COLO829 (cell line): Measurements from ENCODE around the gene NEGR1.

ENCODE experiments used
- DNase-seq: peaks from one replicate; pipeline ENCODE4 v3.0.0; 2012; ENCODE audit warnings: low spot score

Gene NEGR1

DNA sequence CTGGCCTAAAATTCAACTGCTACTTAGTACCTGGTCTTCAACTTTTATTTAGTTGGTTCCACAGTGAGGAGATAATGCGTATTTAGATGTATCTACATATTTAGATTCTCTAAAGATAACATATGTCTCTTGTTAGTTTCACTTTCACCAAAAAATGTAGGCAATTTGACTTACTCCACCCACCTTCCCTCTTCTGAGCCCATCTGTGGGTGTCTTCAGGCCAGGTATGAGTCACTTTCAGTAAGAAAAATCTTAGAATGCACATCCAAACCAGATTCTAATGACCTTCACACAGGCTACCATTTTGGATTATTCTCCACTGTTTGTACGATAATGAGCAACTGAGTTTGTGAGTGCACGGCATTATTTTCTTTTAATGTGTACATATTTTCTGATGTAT, 501.7 kb downstream of the NEGR1 start:
- no peak for DNase-seq

DNA sequence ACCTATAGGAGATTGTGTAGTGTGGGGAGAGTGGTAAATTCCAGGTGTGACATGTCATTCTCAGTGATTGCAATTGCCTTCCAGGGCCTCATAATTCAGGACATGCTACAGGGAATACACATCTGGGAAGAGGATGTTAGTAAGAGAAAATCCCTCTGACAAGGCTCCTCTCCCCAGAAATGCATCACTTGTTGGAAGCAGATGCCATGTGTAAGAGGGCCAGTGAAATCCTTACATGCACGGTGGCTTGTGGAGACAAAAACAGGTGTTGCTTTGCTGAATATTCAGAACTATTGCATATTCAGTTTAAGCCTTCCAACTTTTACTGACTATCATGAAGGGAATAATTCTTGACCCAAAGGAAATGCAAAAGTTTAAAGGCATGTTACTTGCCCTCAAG, 503.4 kb downstream of the NEGR1 start:
- DNase-seq, result no peak

DNA sequence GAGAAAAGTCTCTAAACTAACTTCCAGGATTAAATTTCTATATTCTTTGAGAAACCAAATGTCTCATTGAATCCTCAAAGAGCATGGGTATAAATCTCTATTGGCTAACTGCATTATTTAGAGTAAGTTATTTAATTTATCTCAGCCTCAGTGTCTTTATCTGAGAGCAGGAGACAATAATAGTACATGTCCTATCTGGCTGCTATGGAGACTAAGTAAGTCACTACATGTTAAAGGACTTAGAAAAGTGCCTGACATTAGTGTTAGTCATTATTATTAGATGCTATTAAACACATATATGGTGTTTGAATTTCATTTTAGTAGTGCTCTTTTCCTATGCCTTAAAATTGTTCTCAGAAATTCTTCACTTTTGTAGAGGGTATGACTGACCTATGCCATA, 505.2 kb downstream of the NEGR1 start:
- DNase-seq, result no peak

DNA sequence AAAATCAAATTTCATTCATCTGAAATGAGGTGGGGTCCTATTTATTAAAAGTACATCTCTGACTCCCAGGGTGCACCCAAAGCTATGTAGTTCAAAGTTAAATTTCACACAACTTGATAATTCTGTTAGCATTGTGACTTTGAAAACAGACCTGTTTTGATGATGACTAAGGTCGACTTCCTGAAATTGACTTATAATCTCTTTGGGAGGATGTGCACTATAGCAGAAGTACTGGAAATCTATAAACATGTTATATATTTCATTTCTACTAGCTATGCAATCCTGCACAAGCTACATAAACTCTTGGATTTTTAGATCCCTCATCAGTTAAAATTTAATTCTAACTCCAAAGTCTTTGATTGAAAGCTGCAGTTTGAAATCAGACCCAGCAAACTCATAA, 507.6 kb downstream of the NEGR1 start:
- DNase-seq, result no peak

DNA sequence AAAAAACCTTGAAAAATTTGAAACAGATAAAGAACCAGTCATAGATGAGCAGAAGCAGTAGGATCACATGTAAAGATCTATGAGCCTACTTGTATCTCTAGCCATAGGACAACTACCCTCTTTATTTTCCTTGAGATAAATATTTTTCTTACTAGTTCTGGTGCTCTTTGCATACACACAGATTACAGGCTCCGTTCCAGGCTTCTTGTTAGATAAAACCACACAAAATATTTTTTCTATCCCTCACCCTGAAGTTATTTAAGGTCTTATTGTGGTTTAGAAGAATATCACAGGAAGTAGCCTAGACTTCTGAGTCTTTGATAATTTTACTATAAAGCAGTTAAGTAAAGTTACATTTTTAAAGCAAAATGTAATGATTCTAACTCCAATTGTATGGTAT, 512.2 kb downstream of the NEGR1 start:
- peak; percentile 4 for DNase-seq

DNA sequence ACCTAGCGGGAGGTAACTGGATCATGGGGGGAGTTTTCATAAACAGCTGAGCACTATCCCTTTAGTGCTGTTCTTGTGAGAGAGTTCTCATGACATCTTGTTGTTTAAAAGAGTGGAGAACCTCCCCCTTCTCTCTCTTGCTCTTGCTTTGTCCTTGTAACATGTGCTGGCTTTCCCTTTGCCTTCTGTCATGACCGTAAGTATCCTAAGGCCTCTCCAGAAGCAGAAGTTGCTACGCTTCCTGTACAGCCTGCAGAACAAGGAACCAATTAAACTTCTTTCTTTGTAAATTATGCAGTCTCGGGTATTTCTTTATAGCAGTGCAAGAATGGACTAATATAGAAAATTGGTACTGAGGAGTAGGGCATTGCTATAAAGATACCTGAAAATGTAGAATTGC, 515.6 kb downstream of the NEGR1 start:
- no peak for DNase-seq

DNA sequence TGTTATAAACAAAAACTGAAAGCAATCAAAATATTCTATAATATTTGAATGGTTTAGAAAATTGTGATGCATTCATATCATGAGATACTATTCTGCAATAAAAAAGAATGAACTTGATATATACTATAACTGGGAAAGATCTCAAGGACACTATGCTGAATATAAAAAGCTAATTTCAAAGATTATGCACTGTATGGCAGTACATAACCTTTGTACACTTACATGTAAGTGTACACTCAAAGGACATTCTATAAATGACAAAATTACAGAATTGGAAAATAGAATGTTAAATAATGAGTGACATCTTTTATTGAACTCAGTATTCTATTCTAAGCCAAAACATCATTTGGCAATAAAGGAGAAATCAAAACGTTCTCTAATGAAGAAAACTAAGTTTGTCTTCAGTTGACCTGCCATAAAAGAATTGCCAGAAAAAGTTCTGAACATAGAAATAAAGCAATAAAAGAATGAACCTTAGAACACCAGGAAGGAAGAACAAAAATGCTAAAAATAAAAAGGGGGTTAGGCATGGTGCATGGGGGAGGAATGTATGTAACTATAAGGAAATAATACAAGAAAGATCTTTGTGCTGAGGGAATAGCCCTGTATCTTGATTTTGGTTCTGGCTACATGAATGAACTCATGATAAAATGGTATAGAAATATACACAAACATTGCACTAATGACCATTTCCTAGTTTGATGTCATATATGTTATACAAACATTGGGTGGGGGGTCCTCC, 519.7 kb downstream of the NEGR1 start:
- no peak for DNase-seq

DNA sequence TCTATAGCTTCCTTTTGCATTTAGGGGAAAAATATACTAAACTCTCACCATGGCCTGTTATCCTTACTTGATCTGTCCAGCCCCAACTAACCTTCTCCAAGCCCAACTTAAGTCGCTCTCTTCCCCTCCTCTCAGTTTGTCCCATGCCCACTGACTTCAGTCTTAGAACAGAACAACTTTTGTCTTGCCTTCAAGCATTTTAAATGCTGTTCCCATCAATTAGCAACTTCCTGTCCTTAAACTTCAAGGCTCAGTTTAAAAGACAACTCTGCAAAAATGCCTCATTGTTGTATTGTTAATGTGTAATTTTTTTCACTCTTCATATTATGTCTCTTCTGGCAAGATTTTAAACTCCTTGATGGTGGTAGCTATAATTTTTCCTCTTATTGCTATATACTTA, 526.9 kb downstream of the NEGR1 start:
- DNase-seq, result peak; percentile 35

DNA sequence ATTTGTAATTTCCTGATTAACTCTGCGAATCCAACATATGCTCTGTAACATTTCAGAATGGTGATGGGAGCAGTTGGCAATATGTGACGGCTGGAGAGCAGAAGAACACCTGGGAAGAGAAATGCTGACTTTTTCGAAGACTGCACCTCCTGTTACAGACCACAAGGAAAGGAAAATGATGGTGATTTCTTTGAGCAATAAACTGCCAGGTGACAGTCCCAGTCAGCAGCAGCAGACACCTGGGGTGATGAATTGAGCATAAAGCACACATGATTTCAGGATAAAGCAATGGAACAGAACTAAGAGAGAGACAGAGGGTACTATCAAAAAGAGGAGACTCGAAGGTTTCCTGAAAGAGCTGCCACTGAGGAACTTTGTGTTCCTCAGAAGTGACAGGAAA, 528.6 kb downstream of the NEGR1 start:
- DNase-seq, result no peak

DNA sequence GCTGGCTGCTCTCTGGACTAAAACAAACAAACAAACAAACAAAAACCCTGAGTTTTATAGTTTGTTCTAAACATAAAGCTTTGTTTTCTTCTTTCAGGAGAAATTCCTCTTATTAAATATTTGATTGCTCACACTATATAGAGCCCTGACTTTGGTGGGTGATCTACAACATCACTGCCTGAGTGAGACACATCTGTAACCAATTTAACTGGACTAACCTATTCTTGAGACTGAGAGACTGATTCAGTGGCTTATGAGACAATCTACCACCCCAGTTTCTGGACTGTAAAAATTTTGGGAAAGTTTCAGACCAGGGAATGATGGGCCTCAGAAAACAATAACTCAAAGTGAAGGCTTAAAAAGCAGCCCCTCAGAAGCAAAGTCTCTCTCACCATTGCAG, 537.0 kb downstream of the NEGR1 start:
- DNase-seq, result no peak

DNA sequence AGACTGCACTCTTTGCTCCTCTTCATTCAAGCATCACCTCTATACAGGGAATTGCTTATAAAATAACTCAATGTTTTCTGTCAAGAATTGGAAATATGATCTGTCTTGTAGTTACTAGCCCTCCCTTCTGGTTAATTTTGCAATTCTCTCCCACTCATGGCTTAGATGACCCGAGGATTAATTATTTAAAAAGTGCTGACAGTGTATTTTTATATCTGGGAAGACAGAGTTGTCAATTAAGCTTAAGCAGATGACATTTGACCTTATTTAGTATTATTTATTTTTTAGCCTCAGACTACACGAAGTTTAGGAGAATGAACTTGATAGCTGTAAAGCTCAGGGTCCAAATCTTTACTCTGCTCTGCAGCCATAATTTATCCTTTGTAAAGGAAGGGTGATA, 538.5 kb downstream of the NEGR1 start:
- no peak for DNase-seq

DNA sequence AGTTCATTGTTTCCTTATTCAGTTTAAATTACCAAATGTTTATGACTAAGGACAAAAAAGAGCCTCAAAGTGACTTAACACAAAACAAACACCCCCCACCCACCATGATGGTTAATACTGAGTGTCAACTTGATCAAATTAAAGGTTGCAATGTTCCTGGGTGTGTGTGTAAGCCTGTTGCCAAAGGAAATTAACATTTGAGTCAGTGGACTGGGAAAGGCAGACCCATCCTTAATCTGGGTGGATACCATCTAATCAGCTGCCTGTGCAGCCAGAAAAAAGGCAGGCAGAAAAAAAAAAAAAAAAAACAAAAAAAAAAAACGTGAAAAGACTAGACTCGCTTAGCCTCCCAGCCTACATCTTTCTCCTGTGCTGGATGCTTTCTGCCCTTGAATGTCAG, 543.4 kb downstream of the NEGR1 start:
- DNase-seq, result no peak

DNA sequence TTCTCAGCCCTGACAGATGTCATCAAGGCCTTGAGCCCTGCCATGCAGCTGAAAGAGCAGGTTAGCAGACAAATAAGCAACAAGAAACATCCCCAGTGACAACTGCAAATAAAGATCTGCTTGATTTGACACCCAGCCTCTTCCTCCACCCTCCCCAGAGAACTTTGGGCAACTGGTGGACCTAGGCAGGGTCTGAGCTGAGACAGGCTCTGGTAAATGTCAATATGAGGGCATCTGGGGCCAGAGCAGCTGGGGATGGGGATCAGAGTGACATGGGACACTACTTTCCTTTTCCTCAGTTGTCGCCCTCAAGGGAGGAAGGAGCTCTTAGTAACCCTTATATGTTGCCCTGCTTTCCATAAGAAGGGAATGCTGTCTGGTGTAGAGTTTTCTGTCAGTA, 544.1 kb downstream of the NEGR1 start:
- no peak for DNase-seq

DNA sequence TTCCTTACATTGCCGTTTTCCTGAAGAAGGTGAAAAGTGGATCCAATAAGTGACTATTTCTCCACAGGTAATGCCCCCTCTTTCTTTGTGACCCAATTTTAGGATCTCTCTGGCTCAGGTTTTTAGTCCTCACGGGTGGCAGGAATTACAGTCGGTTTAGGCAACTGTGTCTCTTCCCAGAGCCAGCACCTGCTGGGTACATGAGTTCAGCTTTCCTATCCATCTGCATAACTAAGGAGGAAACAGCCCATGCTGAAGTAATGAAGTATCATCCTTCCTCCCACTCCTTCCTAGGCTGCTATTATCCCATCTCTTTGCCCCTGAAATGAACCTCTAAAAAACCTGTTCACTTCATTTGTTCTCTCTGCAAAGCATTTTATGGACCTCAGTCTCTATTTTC, 544.6 kb downstream of the NEGR1 start:
- DNase-seq, result no peak

DNA sequence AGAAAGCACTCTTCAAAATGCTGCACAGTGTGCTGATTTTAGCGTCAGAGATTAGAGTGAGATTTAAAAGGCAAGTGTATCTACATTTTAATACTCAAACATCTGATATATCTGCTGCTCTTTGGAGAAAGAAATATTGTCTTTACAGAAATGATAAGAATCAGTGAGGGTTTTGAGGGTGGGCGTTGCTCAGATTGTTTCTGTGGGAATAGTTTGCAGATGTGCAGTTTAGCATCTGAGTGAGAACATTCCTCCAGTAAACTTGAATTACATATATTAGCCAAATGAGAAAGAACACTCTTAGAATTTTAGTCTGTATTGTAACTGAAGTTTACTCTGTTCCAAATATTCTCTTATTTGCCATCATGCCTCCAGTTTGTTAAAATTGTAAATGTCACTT, 549.2 kb downstream of the NEGR1 start:
- no peak for DNase-seq

DNA sequence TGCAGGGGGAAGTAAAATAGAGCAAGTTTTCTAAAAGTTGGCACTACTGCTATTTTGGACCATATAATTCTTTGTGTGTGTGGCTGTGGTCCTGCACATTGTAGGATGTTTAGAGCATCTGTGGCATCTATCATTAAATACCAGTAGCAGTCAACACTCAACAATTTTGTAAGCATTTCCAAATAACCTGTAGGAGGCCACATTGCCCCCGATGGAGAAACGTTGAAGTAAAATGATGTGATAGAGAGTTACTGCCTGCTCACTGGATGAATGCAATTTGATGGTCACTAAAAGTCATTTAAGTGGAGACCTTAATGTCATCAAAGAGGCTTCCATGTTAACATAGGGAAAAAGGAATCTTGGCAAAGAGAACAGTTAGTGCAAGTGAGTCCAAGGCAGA, 560.8 kb downstream of the NEGR1 start:
- no peak for DNase-seq

DNA sequence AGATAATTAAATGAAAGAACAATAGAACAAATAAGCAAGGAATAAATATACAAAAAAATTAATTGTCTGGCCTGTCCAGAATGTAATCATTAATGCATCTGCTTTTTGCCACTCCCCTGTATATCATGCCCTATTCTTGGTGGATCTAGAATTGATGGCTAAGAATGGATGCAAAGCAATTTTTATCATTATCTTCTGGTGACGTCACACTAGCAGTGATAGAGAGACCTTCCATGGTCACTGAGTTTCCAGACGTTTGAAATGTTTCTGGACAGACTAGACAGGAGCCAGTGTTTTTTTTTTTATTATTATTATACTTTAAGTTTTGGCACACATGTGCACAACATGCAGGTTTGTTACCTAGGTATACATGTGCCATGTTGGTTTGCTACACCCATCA, 563.0 kb downstream of the NEGR1 start:
- DNase-seq, result no peak

DNA sequence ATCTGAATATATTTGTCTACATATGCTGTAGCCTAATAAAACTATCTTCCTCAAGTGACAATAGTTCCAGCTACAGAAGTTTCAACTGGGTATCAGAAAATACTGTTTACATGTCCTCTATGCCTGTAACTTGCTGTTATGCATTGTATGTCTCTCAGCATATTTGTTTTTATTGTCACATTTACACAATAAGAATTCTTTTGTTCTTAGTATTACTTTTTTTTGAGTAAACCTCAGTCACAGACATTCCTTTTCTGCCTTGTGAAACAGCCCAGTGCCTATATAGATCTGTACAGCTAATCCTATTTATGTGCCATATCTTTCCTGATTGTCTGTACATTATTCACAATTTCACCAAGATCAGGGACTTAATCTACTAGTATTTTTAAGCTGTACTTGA, 565.2 kb downstream of the NEGR1 start:
- DNase-seq, result no peak

DNA sequence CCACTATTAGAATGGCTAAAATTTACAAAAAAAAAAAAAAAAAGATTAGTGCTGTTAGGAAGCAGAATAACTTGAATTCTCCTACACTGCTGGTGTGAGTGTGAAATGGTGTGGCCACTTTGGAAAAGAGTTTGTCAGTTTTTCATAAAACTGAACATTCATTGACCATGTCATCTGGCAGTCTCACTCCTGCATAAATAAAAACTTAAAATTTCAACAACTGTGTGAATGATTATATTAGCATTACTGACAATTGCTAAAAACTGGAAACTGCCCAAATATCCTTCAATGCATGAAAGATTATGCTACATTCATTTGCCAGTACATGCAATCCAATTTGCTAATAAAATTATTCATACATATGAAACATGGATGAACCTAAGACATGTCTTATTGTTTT, 570.9 kb downstream of the NEGR1 start:
- no peak for DNase-seq

DNA sequence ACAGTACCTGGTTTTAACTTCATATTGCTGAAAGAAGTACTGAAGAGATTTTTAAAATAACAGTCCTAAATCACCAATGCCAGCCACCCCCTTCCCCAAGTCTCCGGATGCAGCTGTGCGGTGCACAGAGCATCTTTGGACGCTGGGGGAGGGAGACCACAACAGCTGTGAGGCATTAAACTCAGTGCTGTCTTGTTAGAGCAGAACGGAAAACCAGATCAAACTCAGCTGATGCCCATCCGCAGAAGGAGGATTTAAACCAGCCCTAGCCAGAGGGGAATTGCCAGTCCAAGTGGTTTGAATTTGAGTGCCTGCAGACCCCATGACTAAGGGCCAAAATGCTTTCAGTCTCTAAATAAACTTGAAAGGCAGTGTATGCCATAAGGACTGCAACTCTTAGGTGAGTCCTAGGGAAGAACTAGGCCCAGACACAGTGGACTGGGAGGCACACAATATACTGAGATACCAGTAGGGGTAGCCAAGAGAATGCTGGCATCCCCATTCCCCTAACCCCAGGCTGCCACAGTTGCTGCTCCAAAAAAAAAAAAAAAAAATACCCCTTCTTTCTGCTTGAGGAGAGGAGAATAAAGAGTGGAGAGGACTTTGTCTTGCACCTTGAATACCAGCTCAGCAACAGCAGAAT, 576.2 kb downstream of the NEGR1 start:
- DNase-seq, result no peak

DNA sequence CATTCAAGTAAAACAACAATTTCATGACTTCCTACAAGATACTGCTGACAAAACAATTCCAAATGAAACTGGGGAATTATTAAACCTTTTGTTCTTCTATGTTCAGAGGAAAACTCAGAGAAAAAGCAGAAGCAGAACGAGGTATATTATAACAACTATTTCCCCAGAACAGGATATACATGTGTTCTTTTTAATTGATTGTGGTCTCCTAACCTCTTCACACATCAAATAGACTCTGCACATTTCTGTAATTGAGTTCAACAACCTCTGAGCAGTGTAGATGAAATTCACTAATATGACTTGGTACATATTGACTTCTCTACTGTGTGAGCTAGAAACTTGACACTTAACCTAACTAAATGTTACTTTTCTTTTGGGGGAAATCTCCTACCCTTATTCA, 584.2 kb downstream of the NEGR1 start:
- no peak for DNase-seq

DNA sequence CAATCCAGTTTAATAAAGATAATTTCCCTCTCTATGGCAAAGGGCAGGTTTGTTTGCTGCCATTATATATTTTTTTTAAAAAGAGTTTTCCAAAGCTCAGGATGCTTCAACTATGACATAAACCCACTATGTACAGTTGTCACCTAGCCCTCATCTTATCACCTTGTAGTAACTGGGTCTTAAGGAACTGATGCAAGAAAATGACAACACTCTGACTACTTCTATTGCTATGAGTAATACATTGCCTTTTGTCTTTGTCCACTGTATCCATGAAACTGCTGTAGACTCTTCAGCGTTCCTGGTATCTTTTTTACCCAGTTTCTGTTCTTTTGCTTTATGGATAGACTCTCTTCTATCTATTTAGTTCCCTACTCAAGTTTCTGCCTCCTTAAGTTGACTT, 586.5 kb downstream of the NEGR1 start:
- no peak for DNase-seq

DNA sequence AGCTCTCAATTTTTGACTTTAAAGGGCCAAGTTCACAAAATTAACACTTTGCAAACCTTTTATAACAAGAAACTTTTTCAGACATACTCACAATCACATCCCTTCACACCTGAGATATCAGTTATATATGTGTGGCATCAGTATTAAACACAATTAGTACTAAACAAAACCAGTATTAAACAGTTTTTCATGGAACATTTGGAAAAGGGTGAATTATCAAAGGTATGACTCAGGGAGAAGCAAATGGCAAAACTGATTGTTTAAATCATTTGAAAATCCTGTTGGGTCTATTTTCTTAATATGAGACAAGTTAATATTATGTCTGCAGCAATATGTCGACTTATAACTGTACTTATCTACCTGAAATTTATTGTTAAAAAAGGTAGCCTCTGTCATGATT, 587.3 kb downstream of the NEGR1 start:
- no peak for DNase-seq

DNA sequence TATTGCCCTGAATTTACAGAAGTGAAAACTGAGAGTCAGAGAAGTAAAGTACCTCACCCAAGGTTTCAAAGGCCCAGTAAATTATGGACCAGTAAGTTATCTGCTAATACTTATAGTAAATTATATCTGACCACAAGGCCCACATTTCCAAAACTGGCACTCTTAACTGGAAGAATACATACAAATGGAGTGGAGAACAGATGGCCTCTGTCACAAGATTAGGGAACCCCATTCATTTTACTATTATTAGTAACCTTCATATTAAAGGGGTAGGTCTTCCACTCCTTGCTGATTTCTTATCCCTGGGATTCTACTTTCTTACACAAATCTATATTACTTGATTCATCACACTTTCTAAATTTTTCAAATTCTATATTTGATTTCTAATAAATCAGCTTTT, 588.8 kb downstream of the NEGR1 start:
- DNase-seq, result no peak
